GM21737 (cell line): ENCODE measurements around the gene EFNB2.

ENCODE experiments used
- ATAC-seq: cut with Tn5 transposase; IDR thresholded peaks from one replicate; pipeline ENCODE4 v1.9.1; 2021; ENCODE audit warnings: mild to moderate bottlenecking, moderate library complexity; ENCODE audit not compliant: unreplicated experiment

Gene EFNB2, protein sequence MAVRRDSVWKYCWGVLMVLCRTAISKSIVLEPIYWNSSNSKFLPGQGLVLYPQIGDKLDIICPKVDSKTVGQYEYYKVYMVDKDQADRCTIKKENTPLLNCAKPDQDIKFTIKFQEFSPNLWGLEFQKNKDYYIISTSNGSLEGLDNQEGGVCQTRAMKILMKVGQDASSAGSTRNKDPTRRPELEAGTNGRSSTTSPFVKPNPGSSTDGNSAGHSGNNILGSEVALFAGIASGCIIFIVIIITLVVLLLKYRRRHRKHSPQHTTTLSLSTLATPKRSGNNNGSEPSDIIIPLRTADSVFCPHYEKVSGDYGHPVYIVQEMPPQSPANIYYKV

DNA sequence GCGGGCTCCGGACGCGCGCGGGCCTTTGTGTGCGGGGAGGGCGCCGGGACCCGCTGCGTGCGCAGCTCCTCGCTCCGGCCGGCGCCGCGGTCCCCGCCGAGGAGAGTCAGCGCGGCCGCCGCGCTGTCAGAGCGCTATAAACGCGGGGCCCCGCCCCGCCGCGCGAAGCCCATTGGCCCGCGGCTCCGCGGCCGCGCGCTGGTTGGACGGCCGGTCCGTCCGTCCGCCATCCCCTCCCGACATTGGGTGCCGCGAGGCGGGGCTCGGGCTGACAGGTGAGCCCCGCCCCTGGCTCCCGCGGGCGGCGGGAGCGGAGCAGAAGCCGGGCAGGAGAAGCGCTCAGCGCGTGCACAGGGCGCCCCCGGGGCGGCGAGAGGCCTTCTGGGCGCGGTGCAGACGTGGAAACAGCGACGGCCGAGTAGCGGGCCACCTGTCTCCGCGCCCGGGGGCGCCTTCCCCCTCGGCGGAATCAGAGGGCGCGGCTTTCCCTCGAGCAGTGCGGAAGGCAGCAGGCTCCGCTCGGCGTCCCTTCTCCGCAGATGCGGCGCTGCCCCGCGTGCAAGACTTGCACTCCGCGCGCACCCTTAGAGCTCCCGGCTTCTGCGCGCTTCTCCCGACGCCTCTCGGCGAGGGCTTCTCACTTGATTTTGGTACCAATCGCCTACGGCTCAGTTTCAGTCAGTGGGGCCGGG is at the start of gene EFNB2:
Gene EFNB2, minus strand, starts transcription at position 111 of the 692 bp plus-strand sequence. CDS start 698 bp downstream, outside the sequence.
- peak; percentile 96 for ATAC-seq

DNA sequence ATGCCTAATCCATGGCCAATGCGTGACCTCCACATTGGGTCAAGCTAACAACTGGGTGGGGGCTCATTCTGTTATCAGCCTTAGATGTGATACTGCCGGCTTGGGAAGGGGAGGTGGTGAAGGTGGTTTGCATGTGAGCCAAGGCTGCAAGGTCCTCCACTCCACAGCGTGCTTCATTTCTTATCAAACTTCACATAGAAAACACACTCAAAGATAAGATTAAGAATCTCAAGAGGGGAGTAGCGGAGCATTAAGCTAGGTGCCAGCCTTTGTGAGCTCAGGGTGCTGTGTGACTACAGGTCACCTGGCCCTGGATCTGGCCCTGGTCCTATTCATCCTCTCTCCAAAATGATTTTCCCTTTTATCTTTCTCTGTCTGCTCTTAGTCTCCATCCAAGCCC is 45.8 kb upstream of the EFNB2 start:
- no peak for ATAC-seq

DNA sequence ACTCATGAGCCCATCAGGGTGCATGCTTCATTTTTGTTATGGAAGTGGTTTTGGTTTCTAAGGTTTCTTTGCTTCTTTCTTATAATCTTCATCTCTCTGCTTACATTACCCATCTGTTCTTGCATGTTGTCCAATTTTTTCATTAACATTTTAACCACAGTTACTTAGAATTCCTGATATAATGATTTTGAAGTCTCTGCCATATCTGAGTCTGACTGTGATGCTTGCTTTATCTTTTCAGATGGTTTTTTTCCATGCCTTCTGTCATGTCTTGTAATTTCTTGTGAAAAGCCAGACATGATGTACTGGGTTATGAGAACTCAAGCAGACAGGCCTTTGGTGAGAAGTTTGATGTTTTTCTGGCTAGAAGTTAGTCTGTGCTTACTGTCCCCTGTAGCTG is 40.4 kb upstream of the EFNB2 start:
- ATAC-seq = no peak

DNA sequence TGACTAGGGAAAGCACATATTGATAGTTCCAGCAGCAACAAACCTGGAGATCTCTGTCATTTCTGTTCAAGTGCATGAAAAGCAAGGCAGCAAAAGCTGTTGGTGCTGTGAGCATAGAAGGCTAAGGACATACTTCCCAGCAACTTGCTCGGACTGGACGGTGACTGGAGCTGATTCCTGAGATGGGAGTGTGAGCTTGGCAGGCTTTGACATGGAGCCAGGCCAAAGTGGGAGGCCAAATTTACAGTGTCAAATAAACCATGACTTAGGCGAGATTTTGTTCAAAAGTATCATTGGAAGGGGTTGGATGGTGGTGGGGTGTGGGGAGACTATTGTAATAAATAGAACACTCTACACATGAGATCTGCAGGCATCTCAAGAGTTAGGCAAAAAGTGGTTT is 38.4 kb upstream of the EFNB2 start:
- ATAC-seq = no peak

DNA sequence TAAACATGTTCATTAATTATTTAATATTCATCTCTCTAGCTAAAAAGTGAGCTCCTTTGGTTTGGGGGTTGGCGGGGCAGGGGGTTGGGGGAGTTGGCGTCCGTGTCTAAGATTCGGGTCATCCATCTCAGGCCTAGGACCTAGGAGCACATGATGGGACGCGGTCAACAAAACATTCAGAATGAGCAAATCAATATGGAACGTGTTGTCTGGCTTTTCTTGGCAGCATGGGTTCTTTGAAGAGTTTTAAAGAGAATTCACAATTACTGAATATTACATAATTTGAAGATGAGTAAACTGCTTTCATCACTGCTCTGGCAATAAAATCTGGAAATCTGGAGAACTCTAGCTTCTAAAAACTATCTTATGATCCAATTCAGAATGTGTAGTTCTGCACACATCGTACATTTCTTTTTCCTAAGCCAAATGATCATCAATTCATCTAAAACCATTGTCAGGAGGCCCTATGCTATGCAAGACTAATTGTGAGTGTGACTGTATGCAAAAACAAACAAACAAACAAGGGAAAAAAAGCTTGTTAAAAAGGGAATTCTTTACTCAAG is 37.9 kb upstream of the EFNB2 start:
- ATAC-seq = no peak

DNA sequence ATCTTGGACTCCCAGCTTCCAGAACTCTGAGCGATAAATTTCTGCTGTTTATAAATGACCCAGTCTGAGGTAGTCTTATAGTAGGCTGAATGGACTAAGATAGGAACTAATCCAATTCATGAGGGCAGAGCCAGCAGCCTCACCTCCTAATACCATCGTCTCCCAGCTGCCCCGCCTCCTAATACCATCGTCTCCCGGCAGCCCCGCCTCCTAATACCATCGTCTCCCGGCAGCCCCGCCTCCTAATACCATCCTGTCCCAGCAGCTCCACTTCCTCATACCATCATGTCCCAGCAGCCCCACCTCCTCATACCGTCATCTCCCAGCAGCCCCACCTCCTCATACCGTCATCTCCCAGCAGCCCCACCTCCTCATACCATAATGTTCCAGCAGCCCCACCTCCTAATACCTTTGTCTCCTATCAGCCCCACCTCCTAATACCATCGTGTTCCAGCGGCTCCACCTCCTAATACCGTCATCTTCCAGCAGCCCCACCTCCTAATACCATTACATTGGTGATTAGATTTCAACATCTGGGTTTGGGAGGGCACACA is 34.9 kb upstream of the EFNB2 start:
- no peak for ATAC-seq

GRCh38 chr13:106569233-106570095 is 34.0 kb upstream of the EFNB2 start:
- no peak for ATAC-seq

- ATAC-seq = peak; percentile 23
Measured at GRCh38 chr13:106568299-106569003, 33.0 kb upstream of the EFNB2 start.

DNA sequence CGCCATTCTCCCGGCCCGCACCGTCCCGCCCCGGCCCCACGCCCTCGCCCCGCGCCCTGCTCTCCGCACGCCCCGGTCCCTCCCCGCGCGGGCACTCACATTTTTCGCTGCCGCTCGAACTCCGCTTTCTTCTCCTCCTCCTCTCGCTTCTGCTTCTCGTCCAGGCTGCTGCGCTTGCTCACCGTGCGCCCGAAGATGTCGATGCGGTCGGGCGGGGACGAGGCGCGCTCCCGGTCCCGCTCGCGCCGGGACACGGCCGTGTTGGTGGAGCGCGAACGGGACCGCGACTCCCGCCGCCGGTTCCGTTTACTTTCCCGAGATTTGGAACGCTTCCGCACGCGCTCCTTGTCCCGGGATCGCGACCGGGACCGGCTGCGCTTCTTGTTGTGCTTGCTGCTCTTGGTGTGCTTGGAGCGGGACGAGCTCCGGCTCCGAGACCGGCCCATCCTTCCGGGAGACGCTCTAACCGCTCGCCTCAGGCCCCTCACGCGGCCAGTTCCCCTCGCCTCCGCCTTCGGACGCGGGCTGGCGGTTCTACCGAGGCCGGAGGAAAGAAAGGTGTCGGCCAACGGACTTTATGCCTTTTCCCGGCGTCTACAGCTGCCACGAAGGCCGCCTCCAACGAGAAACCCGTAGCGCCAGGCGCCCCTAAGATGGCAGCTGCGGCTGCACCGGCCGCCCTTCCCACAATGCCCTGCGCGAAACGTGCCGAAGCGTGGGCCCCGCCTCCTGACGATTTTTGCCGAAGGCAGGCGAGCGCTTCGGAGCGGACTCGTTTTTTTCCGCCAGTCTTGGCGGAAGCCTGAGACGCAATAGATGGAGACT is 32.2 kb upstream of the EFNB2 start, which contains the start of gene ARGLU1:
Gene ARGLU1, minus strand, starts transcription at position 664 of the 825 bp plus-strand sequence. Its CDS starts 218 bp downstream, at position 446.
- ATAC-seq = peak; percentile 74

- peak; percentile 32 for ATAC-seq
Measured at GRCh38 chr13:106566641-106567473, 31.4 kb upstream of the EFNB2 start.

DNA sequence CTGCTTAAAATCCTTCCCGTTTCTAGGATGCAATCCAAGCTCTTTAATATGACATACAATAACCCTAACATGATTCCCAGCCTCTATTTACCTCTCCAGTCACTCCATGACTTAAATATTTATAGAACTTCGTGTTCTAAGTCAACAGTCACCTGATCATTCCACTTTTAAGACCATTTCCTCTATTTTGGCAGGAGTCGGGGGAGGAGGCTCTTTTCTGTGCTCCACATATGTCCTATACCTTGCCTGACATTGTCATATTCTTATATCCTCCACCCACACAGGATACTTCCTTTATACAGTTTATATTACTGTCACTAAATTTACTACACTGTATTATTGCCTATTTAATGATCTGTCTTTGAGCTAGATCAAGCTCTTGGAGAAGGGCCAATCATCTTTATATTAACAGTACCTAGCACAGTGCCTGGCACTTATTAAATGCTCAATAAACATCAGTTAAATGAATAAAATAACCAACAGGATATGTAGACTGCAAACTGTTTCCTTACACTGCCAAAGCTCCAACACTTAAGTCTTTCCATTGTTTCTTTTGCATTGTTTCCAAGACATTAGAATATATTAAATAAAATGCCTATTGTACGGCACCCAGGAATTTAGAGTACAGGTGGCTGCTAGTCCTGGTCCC is 29.8 kb upstream of the EFNB2 start:
- no peak for ATAC-seq

DNA sequence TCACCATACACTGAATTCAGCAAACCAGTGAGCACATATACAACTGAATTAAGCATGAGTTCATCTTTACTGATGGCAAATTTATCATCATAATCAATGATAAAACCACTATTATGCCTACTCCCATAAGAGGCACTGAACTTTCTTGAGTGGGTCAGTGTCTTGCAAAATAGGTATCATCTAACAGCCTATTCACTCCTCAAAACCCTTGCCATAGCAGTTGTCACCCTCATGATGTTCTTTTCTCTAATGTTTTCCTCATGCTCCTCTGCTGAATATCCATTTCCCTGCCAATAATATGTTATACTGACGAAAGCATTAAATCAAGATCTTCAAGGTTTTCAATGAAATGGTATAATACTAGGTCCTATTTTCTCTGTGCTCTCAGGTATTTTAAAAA is 26.8 kb upstream of the EFNB2 start:
- ATAC-seq = no peak

DNA sequence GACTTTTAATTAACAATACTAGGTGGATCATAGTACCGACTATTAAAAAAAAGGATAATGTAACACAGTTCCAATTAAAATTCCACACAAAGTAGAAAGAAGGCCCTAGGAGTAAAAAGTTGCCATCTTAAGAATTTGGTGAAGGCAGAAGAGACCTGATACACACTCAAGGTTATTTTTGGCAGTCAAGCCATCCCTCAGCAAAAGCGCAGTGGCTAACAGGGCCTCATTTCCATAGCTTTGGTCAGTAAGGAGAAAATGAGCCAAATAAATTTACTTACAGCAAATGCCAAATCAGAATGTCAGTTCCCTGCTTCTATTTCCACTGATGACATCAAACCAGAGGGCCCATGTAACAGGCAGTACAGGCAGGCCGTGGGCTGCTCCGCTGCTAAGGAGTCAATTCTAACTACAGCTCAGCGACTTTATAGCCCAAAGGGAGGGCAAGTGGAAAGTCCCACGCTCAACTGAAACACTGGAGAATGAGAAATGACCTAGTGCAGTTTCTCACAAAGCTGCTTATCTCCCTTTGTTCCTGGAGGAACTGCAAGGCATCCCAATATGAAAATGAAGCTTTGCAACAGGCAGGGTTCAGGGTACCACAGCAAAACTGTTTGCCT is 26.2 kb upstream of the EFNB2 start:
- ATAC-seq = peak; percentile 72

DNA sequence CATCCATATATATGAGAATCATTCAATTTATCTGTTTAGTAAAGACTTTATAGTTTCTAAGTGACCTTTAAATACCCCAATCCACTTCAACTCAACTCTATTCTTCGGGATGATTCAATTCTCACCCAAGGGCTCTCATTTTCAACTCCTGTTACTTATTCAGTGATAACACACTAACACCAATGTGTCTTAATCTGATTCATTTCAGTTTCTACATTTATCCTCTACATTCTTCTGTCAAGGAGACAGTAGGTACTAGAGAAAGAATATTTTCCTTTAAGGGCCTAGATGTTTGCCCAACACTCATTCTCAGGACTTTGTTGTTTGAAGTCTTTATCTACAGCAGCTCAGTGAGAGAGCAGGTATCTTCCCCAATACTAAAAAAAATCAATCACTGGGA is 25.4 kb upstream of the EFNB2 start:
- ATAC-seq = no peak

DNA sequence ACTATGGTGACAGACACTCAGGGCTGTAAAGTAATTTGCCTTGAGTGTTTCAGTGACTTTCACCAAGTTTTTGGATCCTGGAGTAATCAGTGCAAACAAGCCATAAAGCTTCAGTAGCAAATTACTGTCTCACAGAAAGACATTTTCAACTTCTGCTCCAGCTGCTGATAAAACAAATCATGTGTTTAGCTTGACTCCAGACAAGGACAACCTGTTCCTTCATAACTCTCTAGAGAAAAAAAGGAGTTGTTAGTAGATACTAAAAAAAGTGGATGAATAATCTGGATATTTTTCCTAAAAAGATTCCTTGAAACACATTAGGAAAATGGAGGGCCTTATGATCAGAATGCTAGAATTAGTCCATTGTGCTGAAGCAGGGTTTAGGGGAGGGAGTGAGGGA is 23.1 kb upstream of the EFNB2 start:
- ATAC-seq = no peak

GRCh38 chr13:106555631-106556328 is 20.3 kb upstream of the EFNB2 start:
- no peak for ATAC-seq

DNA sequence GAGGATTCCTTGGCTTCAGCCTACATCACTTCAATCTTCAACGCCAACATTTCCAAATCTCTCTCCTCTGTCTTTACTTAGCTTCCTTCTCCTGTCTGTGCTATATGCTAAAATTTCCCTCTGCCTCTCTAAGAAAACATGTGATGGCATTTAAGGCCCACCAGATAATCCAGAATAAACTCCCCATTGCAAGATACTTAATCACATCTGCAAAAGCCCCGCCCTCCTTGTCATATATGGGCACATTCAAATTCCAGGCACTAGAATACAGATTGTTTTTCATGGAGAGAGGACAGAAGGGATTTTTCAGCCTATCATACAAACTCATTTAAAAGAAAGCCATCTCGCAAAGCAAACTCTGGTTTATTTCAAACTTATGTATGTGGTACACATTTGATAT is 16.3 kb upstream of the EFNB2 start:
- ATAC-seq = no peak
